Fibroblast of lung (primary cell): ENCODE results near the gene DOP1A. TPM values are rescaled to one million over a fixed set of nuclear protein-coding genes. Genes with fewer than 3 reads are reported as not detected.

ENCODE experiments used
- DNase-seq, 2 donors: peaks; one replicate each; pipeline versions ENCODE4 v3.0.0 to v3.0.0-alpha.2; 2010; ENCODE audit warnings: low read depth in 2 of 2
- H2AFZ ChIP-seq: 2 replicates; pipeline ENCODE4 v1.5.1; 2012; ENCODE audit warnings: low read length, control low read depth, inconsistent platforms
- H3K27ac ChIP-seq: 2 replicates; pipeline ENCODE4 v1.5.1; 2011; ENCODE audit warnings: low read length, control low read depth; ENCODE audit not compliant: insufficient read depth
- H3K27me3 ChIP-seq: 2 replicates; pipeline ENCODE4 v1.5.1; 2011; ENCODE audit warnings: mild to moderate bottlenecking, low read length; ENCODE audit not compliant: control insufficient read depth, insufficient read depth
- H3K36me3 ChIP-seq: 2 replicates; pipeline ENCODE4 v1.5.1; 2011; ENCODE audit warnings: low read length; ENCODE audit not compliant: control insufficient read depth, insufficient read depth
- H3K4me1 ChIP-seq: 2 replicates; pipeline ENCODE4 v1.5.1; 2011; ENCODE audit warnings: low read length; ENCODE audit not compliant: control insufficient read depth, insufficient read depth; ENCODE audit errors: extremely low read depth
- H3K4me2 ChIP-seq: 2 replicates; pipeline ENCODE4 v1.5.1; 2011; ENCODE audit warnings: low read length, control low read depth; ENCODE audit not compliant: insufficient read depth; ENCODE audit errors: extremely low read depth
- H3K4me3 ChIP-seq, 4 experiments: fragments of 200-600 bp in 1 of 4; sonication (generic) in 1 of 4; replicated peaks in 1 of 4; 2 replicates each; pipeline ENCODE4 v1.5.1; 2011 to 2016; ENCODE audit warnings: low read length in 4 of 4, low read depth in 3 of 4, mild to moderate bottlenecking in 3 of 4, control low read depth in 2 of 4, inconsistent platforms in 1 of 4, mixed read lengths in 1 of 4; ENCODE audit not compliant: insufficient read depth in 1 of 4; ENCODE audit errors: control extremely low read depth in 1 of 4
- H3K79me2 ChIP-seq: 2 replicates; pipeline ENCODE4 v1.5.1; 2012; ENCODE audit warnings: mild to moderate bottlenecking, low read length, inconsistent platforms; ENCODE audit not compliant: control insufficient read depth, insufficient read depth
- H3K9ac ChIP-seq: 2 replicates; pipeline ENCODE4 v1.5.1; 2011; ENCODE audit warnings: mild to moderate bottlenecking, low read length, control low read depth; ENCODE audit not compliant: insufficient read depth
- H3K9me3 ChIP-seq: 2 replicates; pipeline ENCODE4 v1.5.1; 2012; ENCODE audit warnings: low read depth, low read length; ENCODE audit not compliant: control insufficient read depth, insufficient read depth
- H4K20me1 ChIP-seq: 2 replicates; pipeline ENCODE4 v1.5.1; 2011; ENCODE audit warnings: low read length; ENCODE audit not compliant: control insufficient read depth, insufficient read depth; ENCODE audit errors: extremely low read depth
- CTCF ChIP-seq, 2 donors: IDR thresholded peaks in 1 of 2; conservative IDR thresholded peaks in 1 of 2; 1 replicate in 1 of 2; 2 replicates in 1 of 2; pipeline ENCODE4 v1.5.1; 2011 to 2012; ENCODE audit warnings: low read length in 2 of 2, control low read depth in 1 of 2, inconsistent platforms in 1 of 2, low read depth in 1 of 2, mild to moderate bottlenecking in 1 of 2
- EZH2 ChIP-seq: IDR thresholded peaks from 2 replicates; pipeline ENCODE4 v1.5.1; 2012; ENCODE audit warnings: low read length, control low read depth, mild to moderate bottlenecking; ENCODE audit errors: missing control alignments
- polyA plus RNA-seq, 2 donors: library from polyadenylated mRNA; depleted of rRNA in 1 of 2; stranded (reverse) in 1 of 2; unstranded in 1 of 2; fragments of >200 nt; gene quantifications; 2 replicates each; pipeline ENCODE4 v1.2.1, GENCODE V29; 2011 to 2012; ENCODE audit warnings: missing spikeins in 1 of 2
- total RNA-seq: library from RNA; depleted of rRNA; stranded (reverse); fragments of >200 nt; gene quantifications from 2 replicates; pipeline ENCODE4 v1.2.1, GENCODE V29; 2014

Gene DOP1A
- total and polyA plus RNA-seq, 2 donors (not counting 1 experiment from before 2014, with no cell fraction given), result 13.2 to 33.7 TPM

GRCh38 chr6:83193747-83194566, 126.5 kb downstream of the DOP1A start:
- peak; percentile 17 to 33 for DNase-seq
- TF ChIP-seq EZH2, result no peak
- TF ChIP-seq CTCF (conservative IDR thresholded peaks at IDR 0.05 in 1 of 2, IDR thresholded peaks at IDR 0.05 in 1 of 2; ENCODE audit: low read depth in 1 of 2, low read length in 2 of 2), result no peak
- peak overlapping the region; percentile 58 for H2AFZ ChIP-seq
- no peaks in the 10 kb centered on the region for H3K4me1 ChIP-seq
- H3K4me2 ChIP-seq, result peak overlapping the region; percentile 86
- H3K79me2 ChIP-seq, result peaks cover 39% of the 10 kb centered on the region
- peak overlapping the region; percentile 85 for H3K27ac ChIP-seq
- H3K4me3 ChIP-seq, result peak overlapping the region; percentile 80 to 97 (median 92)
- H3K9ac ChIP-seq, result peak overlapping the region; percentile 92
- H3K9me3 ChIP-seq, result no peaks in the 10 kb centered on the region
- H3K27me3 ChIP-seq, result no peaks in the 10 kb centered on the region
- H4K20me1 ChIP-seq, result no peaks in the 10 kb centered on the region
- H3K36me3 ChIP-seq, result no peaks in the 10 kb centered on the region

- Histone ChIP-seq H3K4me1 (no peaks in the 10 kb centered on the region), H3K27me3 (no peaks in the 10 kb centered on the region), H3K4me3 (no peak overlapping the region), H3K9me3 (no peaks in the 10 kb centered on the region), H2AFZ (no peak overlapping the region), H3K9ac (no peak overlapping the region), H3K4me2 (no peak overlapping the region), H3K36me3 (no peaks in the 10 kb centered on the region), H3K79me2 (no peaks in the 10 kb centered on the region), H3K27ac (no peak overlapping the region), H4K20me1 (no peaks in the 10 kb centered on the region)
- DNase-seq, result peak in 1 of 2 donors; percentile 60
- TF ChIP-seq EZH2 (no peak), CTCF (conservative IDR thresholded peaks at IDR 0.05 in 1 of 2, IDR thresholded peaks at IDR 0.05 in 1 of 2; ENCODE audit: low read depth in 1 of 2, low read length in 2 of 2) (no peak)
These were observed 131.2 kb downstream of the DOP1A start for GRCh38 chr6:83198486-83199172.

GRCh38 chr6:83199173-83199862, 131.8 kb downstream of the DOP1A start:
- no peaks in the 10 kb centered on the region for H3K36me3 ChIP-seq
- no peaks in the 10 kb centered on the region for H4K20me1 ChIP-seq
- no peaks in the 10 kb centered on the region for H3K9me3 ChIP-seq
- no peaks in the 10 kb centered on the region for H3K79me2 ChIP-seq
- H3K4me1 ChIP-seq, result no peaks in the 10 kb centered on the region
- H3K4me3 ChIP-seq, result no peak overlapping the region
- H3K9ac ChIP-seq, result no peak overlapping the region
- no peak for DNase-seq
- no peaks in the 10 kb centered on the region for H3K27me3 ChIP-seq
- no peak overlapping the region for H2AFZ ChIP-seq
- no peak overlapping the region for H3K27ac ChIP-seq
- TF ChIP-seq CTCF (conservative IDR thresholded peaks at IDR 0.05 in 1 of 2, IDR thresholded peaks at IDR 0.05 in 1 of 2; ENCODE audit: low read depth in 1 of 2, low read length in 2 of 2), result no peak
- TF ChIP-seq EZH2, result no peak
- no peak overlapping the region for H3K4me2 ChIP-seq
